ENCODE results near the gene TACC2.

- TF ChIP-seq CTCF (IDR thresholded peaks at IDR 0.05) = no peak
- no peak for TF ChIP-seq POLR2A (IDR thresholded peaks at IDR 0.05)
- no peak for TF ChIP-seq POLR2AphosphoS5 (IDR thresholded peaks at IDR 0.05; ENCODE audit: insufficient read depth in 1 of 2, low read depth in 1 of 2)
Measured at GRCh38 chr10:122232769-122233168, 243.8 kb downstream of the TACC2 start.

Data from vagina (tissue), 2 donors.